Measurements from ENCODE around the gene CORO1C.

CORO1C gene

DNA sequence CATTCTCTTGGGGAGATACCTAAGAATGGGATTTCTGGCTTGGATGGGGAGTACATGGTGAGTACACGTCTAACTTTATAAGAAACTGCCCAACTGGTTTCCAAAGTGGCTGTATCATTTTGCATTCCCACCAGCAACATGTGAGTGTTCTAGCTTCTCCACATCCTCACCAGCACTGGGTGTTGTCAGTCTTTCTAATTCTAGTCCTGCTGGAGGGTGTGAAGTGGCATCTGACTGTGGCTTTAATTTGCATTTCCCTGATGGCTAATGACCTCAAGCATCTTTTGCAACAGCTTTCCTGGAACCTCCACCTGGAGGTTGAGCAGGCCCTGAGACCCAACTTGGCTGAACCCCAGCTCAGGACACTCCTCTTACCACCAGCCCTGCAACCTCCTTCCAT, 115.4 kb downstream of the CORO1C start:
- DNase-seq (ENCODE audit: low read depth): no peak

GRCh38 chr12:108614639-108615038, 116.7 kb downstream of the CORO1C start:
- DNase-seq (ENCODE audit: low read depth): no peak

DNA sequence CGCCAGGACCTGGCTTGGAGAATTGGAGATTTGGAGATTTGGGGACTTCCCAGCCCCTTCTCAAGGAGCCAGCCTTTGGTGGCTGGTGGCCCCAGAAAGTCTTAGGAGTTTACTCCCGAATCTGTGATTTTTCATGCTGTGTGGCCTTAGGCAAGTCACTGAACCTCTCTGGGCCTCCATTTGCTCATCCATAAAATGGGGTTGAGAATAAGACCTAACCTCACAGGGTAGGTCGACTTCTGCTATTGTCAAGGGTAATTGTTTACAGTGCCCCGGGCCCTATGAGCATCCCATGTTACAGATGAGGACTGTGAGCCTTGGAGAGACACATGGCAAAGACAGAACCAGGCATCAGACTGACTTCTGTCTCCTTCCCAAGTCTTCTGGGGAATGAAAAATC, 117.3 kb downstream of the CORO1C start:
- DNase-seq (ENCODE audit: low read depth): no peak

- no peak for DNase-seq (ENCODE audit: low read depth)
These were observed 117.8 kb downstream of the CORO1C start for GRCh38 chr12:108613548-108613947.

GRCh38 chr12:108612788-108613282, 118.5 kb downstream of the CORO1C start:
- no peak for DNase-seq (ENCODE audit: low read depth)

DNA sequence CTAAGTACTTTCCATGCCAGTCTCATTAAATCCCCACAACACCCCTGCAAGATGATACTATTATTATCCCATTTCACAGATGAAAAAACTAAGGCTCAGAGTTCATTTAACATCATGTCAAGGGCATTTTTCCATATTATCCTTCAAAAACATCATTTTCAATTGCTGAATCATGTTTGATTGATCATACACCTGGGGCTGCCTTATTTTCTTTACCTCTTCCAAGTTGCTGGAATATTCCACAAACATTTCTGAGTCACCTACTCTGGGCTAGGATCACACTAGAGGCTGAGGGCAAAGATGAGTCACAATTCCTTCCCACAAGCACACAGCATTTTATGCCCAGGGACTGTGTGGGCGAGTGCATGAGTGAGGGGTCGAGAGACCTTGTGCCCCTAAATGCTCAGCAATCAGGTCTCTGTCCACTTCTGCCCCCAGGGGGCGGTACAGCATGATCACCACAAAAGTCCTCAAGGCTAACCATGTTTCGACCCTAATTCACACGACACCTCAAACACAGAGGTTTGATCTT, 119.4 kb downstream of the CORO1C start:
- peak; percentile 69 for DNase-seq (ENCODE audit: low read depth)

- DNase-seq (ENCODE audit: low read depth): no peak
These were observed 120.3 kb downstream of the CORO1C start for GRCh38 chr12:108610856-108611605.

DNA sequence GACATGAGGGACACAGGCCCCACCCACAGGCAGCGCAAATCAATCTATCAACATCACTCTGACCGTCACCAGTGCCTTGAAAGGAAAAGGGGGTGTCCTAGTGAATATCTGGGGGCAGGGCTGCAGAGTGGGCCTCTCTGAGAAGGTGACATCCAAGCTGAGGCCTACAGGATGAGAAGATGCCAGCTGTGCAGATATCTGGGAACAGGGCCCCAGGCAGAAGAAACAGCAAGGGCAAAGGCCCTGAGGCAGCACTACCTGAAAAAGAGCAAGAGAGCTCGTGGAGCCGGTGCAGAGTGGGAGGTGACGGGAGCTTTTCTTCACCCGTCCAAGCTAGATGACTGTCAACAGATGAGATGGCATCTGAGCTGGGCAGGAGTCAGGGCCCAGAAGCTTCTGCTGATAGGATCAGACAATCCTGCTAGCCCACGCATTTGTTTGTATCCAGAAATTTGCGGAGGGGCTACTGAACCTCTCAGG, 120.9 kb downstream of the CORO1C start:
- DNase-seq (ENCODE audit: low read depth): no peak

DNA sequence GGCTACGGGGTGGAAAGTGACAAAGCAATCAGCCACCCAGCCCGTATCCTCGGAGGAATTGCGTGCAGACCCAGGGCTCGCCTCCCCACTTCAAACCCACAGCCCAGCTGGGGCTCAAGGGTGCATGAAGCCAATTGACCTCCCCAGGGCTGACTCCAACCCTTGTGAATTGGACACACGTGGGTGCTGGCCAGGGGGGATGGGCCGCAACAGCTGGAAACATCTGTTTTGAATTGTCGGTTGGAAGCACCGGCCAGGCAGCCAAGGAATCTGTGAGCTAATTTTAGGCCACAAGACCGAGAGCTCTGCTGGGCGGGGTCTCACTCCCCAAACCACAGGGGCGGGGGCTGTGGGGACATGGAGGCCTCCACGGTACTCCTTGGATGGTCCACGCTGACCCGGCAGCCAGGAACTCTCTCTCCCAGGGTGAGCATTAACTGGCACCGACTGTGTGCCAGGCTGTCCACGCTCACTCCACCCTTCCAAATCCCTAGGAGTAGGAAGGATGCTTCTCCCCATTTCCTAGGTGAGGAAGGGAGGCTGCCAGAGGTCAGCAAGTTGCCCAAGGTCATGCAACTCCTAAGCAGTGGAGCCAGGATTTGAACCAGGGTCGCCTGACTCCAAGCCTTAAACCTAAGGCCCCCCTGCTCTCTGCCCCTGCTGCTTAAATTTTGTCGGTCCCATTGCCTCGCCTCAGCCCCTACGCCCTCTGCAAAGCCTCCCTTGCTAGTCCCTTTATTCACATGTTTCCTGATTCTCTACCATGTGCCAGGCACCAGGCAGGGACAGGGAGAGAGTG, 121.6 kb downstream of the CORO1C start:
- DNase-seq (ENCODE audit: low read depth): peak; percentile 32

DNA sequence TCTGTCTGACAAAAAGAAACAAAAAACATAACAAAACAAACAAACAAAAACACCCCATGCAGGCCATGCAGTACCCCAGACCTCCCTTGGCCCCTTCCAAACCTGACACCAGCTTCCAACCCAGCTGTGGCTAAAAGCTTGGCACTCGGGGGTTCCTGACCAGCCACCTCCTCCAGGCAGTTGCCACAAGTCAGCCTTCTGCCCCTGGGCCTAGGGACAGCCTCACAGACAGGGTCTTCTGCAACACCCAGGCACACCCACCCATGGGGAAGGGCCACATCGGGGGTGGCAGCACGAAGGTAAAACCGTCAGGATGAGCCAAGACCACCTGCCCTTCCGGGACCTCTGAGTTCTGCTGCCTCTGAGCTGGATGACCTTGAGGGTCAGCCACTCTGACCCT, 122.7 kb downstream of the CORO1C start:
- DNase-seq (ENCODE audit: low read depth): no peak

GRCh38 chr12:108607981-108608600, 123.2 kb downstream of the CORO1C start:
- DNase-seq (ENCODE audit: low read depth): no peak

GRCh38 chr12:108606492-108606891, 124.8 kb downstream of the CORO1C start:
- DNase-seq (ENCODE audit: low read depth): no peak

GRCh38 chr12:108605690-108606406, 125.5 kb downstream of the CORO1C start:
- no peak for DNase-seq (ENCODE audit: low read depth)

DNA sequence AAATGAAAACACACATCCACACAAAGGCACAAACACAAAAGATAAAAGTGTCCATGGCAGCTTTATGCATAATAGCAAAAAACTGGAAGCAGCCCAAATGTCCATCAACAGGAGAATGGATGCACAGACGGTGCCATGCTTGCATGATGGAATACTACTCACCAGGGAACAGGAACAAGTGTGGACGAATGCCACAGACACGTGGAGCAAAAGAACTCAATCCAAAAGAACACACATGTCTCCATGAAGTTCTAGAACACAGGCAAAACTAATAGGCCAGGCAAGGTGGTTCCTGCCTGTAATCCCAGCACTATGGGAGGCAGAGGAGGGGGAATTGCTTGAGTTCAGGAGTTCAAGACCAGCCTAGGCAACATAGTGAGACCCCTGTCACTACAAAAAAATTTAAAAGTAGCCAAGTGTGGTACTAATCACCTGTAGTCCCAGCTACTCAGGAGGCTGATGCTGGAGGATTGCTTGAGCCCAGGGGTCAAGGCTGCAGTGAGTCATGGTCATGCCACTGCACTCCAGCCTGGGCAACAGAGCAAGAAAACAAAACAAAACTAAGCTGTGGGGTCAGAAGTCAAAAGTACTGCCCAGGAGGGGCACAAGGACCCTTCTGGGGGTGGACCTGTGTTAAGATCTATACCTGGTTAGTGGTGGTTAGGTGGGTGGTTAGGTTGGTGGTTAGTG, 126.2 kb downstream of the CORO1C start:
- no peak for DNase-seq (ENCODE audit: low read depth)

GRCh38 chr12:108604208-108604941, 126.9 kb downstream of the CORO1C start:
- no peak for DNase-seq (ENCODE audit: low read depth)

GRCh38 chr12:108603743-108604142, 127.6 kb downstream of the CORO1C start:
- no peak for DNase-seq (ENCODE audit: low read depth)

- no peak for DNase-seq (ENCODE audit: low read depth)
These were observed 128.2 kb downstream of the CORO1C start for GRCh38 chr12:108602976-108603704.

- DNase-seq (ENCODE audit: low read depth): no peak
These were observed 129.1 kb downstream of the CORO1C start for GRCh38 chr12:108602209-108602705.

DNA sequence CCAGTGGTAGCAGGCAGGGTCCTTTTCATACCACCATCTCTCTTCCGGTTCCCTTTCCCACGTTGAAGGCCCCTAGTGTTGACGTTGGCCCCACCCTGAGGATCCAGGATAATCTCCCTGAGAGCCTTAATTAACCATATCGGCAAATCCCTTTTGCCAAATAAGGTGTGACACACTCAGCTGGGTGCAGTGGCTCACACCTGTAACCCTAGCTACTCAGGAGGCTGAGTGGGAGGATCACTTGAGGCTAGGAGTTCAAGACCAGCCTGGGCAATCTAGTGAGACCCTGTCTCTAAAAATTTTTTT, 130.7 kb downstream of the CORO1C start:
- DNase-seq (ENCODE audit: low read depth): no peak
